ENCODE measurements around the gene LRRC4B.

Gene LRRC4B

DNA sequence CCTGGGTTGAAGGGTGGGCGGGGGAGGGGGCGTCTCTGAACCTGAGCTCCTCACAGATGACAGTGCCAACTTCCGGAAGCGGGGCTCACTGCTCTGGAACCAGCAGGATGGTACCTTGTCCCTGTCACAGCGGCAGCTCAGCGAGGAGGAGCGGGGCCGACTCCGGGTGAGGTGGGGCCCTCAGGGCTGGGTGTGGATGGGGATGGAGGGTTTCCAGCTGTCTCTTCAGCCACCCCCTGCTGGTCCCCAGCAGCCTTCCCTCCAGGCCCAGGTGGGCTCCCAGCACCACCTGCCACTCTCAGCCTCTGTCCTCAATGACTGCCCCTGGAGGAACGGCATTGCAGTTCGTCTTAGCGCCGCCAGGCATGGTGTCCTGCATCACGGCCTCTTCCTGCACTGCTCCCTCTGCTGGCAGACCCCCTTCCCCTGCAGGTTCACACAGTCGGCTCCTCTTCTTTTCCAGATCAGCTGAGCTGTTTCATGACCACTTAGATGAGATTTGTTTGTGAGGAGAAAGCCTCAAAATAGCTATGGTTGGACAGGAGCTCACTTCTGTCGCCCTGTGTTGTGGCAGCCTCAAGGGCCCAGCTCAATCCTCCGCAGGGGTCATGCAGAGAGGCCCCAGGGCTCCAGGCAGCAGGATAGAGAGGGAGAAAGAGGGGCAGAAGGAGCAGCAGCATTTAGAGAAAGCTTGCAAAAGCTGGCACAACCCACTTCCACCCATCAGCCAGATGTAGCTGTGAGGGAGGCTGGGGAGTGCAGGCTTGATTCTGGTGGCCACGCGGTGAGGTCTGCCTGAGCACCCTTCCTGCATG lies 89.1 kb downstream of the LRRC4B start (continued):
- TF ChIP-seq ZNF518A (tag by site-specific recombination; conservative IDR thresholded peaks at IDR 0.05; ENCODE audit: low read depth) (no peak), ZNF48 (tag by site-specific recombination; IDR thresholded peaks at IDR 0.05) (no peak), ZFHX2 (tag by site-specific recombination; conservative IDR thresholded peaks at IDR 0.05) (no peak), HOXC10 (CRISPR knock-in tag; IDR thresholded peaks at IDR 0.05) (0 out of 2 replicates have a peak, but pooled peaks have one; percentile 1), ZNF792 (tag by site-specific recombination; IDR thresholded peaks at IDR 0.05) (no peak), ZFP69B (tag by site-specific recombination; IDR thresholded peaks at IDR 0.05) (no peak), ZEB2 (tag by site-specific recombination; IDR thresholded peaks at IDR 0.05) (no peak), ZNF555 (tag by site-specific recombination; conservative IDR thresholded peaks at IDR 0.05) (no peak), ZNF76 (tag by site-specific recombination; IDR thresholded peaks at IDR 0.05; ENCODE audit: borderline replicate concordance, low read depth) (no peak), PRDM1 (tag by site-specific recombination; IDR thresholded peaks at IDR 0.05) (no peak), CTCF (tag by site-specific recombination; IDR thresholded peaks at IDR 0.05) (peak; percentile 96), ZNF558 (tag by site-specific recombination; IDR thresholded peaks at IDR 0.05) (no peak), ZNF521 (tag by site-specific recombination; IDR thresholded peaks at IDR 0.05) (no peak), ZSCAN4 (tag by site-specific recombination; IDR thresholded peaks at IDR 0.05) (no peak), ZNF560 (tag by site-specific recombination; IDR thresholded peaks at IDR 0.05; ENCODE audit: borderline replicate concordance) (no peak), ZNF10 (tag by site-specific recombination; IDR thresholded peaks at IDR 0.05) (no peak), ZNF184 (tag by site-specific recombination; IDR thresholded peaks at IDR 0.05) (no peak), ZNF623 (tag by site-specific recombination; IDR thresholded peaks at IDR 0.05) (no peak), SALL2 (tag by site-specific recombination; IDR thresholded peaks at IDR 0.05; ENCODE audit: borderline replicate concordance) (no peak), GLI2 (tag by site-specific recombination; IDR thresholded peaks at IDR 0.05; ENCODE audit: borderline replicate concordance, low read depth) (no peak), ZNF561 (tag by site-specific recombination; IDR thresholded peaks at IDR 0.05; ENCODE audit: borderline replicate concordance) (0 out of 2 replicates have a peak, but pooled peaks have one; percentile 28), ZNF2 (tag by site-specific recombination; IDR thresholded peaks at IDR 0.05) (0 out of 2 replicates have a peak, but pooled peaks have one; percentile 40), ZBTB48 (tag by site-specific recombination; IDR thresholded peaks at IDR 0.05) (no peak), ZNF843 (tag by site-specific recombination; IDR thresholded peaks at IDR 0.05) (no peak)
- TF ChIP-seq, protein P1, sequence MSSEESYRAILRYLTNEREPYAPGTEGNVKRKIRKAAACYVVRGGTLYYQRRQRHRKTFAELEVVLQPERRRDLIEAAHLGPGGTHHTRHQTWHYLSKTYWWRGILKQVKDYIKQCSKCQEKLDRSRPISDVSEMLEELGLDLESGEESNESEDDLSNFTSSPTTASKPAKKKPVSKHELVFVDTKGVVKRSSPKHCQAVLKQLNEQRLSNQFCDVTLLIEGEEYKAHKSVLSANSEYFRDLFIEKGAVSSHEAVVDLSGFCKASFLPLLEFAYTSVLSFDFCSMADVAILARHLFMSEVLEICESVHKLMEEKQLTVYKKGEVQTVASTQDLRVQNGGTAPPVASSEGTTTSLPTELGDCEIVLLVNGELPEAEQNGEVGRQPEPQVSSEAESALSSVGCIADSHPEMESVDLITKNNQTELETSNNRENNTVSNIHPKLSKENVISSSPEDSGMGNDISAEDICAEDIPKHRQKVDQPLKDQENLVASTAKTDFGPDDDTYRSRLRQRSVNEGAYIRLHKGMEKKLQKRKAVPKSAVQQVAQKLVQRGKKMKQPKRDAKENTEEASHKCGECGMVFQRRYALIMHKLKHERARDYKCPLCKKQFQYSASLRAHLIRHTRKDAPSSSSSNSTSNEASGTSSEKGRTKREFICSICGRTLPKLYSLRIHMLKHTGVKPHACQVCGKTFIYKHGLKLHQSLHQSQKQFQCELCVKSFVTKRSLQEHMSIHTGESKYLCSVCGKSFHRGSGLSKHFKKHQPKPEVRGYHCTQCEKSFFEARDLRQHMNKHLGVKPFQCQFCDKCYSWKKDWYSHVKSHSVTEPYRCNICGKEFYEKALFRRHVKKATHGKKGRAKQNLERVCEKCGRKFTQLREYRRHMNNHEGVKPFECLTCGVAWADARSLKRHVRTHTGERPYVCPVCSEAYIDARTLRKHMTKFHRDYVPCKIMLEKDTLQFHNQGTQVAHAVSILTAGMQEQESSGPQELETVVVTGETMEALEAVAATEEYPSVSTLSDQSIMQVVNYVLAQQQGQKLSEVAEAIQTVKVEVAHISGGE (tag by site-specific recombination; conservative IDR thresholded peaks at IDR 0.05; ENCODE audit: low read depth), result 0 out of 2 replicates have a peak, but pooled peaks have one; percentile 11
- TF ChIP-seq, protein P2, sequence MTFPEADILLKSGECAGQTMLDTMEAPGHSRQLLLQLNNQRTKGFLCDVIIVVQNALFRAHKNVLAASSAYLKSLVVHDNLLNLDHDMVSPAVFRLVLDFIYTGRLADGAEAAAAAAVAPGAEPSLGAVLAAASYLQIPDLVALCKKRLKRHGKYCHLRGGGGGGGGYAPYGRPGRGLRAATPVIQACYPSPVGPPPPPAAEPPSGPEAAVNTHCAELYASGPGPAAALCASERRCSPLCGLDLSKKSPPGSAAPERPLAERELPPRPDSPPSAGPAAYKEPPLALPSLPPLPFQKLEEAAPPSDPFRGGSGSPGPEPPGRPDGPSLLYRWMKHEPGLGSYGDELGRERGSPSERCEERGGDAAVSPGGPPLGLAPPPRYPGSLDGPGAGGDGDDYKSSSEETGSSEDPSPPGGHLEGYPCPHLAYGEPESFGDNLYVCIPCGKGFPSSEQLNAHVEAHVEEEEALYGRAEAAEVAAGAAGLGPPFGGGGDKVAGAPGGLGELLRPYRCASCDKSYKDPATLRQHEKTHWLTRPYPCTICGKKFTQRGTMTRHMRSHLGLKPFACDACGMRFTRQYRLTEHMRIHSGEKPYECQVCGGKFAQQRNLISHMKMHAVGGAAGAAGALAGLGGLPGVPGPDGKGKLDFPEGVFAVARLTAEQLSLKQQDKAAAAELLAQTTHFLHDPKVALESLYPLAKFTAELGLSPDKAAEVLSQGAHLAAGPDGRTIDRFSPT (tag by site-specific recombination; IDR thresholded peaks at IDR 0.05), result no peak
